BLaER1 (cell line): ENCODE results near the gene GSKIP.

Source experiments
- H3K27ac ChIP-seq: shearing (Covaris generic); formaldehyde crosslinking; 2 replicates; pipeline ENCODE4 v1.8.1; 2022
- H3K27me3 ChIP-seq: shearing (Covaris generic); formaldehyde crosslinking; 2 replicates; pipeline ENCODE4 v1.8.1; 2022
- H3K36me3 ChIP-seq: shearing (Covaris generic); formaldehyde crosslinking; 2 replicates; pipeline ENCODE4 v1.8.1; 2022
- H3K4me1 ChIP-seq: shearing (Covaris generic); formaldehyde crosslinking; 2 replicates; pipeline ENCODE4 v1.8.1; 2022
- H3K4me2 ChIP-seq: shearing (Covaris generic); formaldehyde crosslinking; 2 replicates; pipeline ENCODE4 v1.8.1; 2022
- H3K4me3 ChIP-seq: shearing (Covaris generic); formaldehyde crosslinking; 2 replicates; pipeline ENCODE4 v1.8.1; 2022
- H3K9ac ChIP-seq: shearing (Covaris generic); formaldehyde crosslinking; 2 replicates; pipeline ENCODE4 v1.8.1; 2022
- H3K9me3 ChIP-seq: shearing (Covaris generic); formaldehyde crosslinking; 2 replicates; pipeline ENCODE4 v1.8.1; 2022
- H4K20me1 ChIP-seq: shearing (Covaris generic); formaldehyde crosslinking; 2 replicates; pipeline ENCODE4 v1.8.1; 2022
- Cebpa-rat ChIP-seq: shearing (Covaris generic); IDR thresholded peaks from 2 replicates; pipeline ENCODE4 v1.8.1; 2022

Gene GSKIP

GRCh38 chr14:96394047-96394815, 30.9 kb downstream of the GSKIP start:
- Histone ChIP-seq H3K4me2 (no peak overlapping the region), H4K20me1 (no peaks in the 10 kb centered on the region), H3K4me1 (peaks cover 18% of the 10 kb centered on the region), H3K27me3 (no peaks in the 10 kb centered on the region), H3K9me3 (no peaks in the 10 kb centered on the region), H3K9ac (no peak overlapping the region), H3K36me3 (no peaks in the 10 kb centered on the region), H3K4me3 (no peak overlapping the region), H3K27ac (no peak overlapping the region)
- TF ChIP-seq Cebpa-rat: no peak

- H3K4me2 ChIP-seq: no peak overlapping the region
- H3K4me1 ChIP-seq: no peaks in the 10 kb centered on the region
- H4K20me1 ChIP-seq: no peaks in the 10 kb centered on the region
- no peak overlapping the region for H3K4me3 ChIP-seq
- no peaks in the 10 kb centered on the region for H3K27me3 ChIP-seq
- no peak for TF ChIP-seq Cebpa-rat
- H3K9me3 ChIP-seq: no peaks in the 10 kb centered on the region
- H3K9ac ChIP-seq: no peak overlapping the region
- no peaks in the 10 kb centered on the region for H3K36me3 ChIP-seq
- H3K27ac ChIP-seq: no peak overlapping the region
Observed at GRCh38 chr14:96398432-96398831, 35.1 kb downstream of the GSKIP start.

GRCh38 chr14:96398921-96399320, 35.6 kb downstream of the GSKIP start:
- Histone ChIP-seq H3K4me1 (no peaks in the 10 kb centered on the region), H3K27me3 (no peaks in the 10 kb centered on the region), H3K27ac (no peak overlapping the region), H3K9ac (no peak overlapping the region), H3K4me3 (no peak overlapping the region), H3K36me3 (no peaks in the 10 kb centered on the region), H3K4me2 (no peak overlapping the region), H4K20me1 (no peaks in the 10 kb centered on the region), H3K9me3 (no peaks in the 10 kb centered on the region)
- no peak for TF ChIP-seq Cebpa-rat

- H3K9ac ChIP-seq: no peak overlapping the region
- no peak overlapping the region for H3K4me2 ChIP-seq
- H3K27ac ChIP-seq: no peak overlapping the region
- H3K27me3 ChIP-seq: no peaks in the 10 kb centered on the region
- no peaks in the 10 kb centered on the region for H3K4me1 ChIP-seq
- no peaks in the 10 kb centered on the region for H4K20me1 ChIP-seq
- no peak for TF ChIP-seq Cebpa-rat
- H3K36me3 ChIP-seq: no peaks in the 10 kb centered on the region
- H3K9me3 ChIP-seq: no peaks in the 10 kb centered on the region
- no peak overlapping the region for H3K4me3 ChIP-seq
Observed at GRCh38 chr14:96399405-96399804, 36.1 kb downstream of the GSKIP start.

- H3K36me3 ChIP-seq: no peaks in the 10 kb centered on the region
Observed at GRCh38 chr14:96400495-96400894, 37.2 kb downstream of the GSKIP start.

GRCh38 chr14:96403409-96403808, 40.1 kb downstream of the GSKIP start:
- Histone ChIP-seq H4K20me1 (no peaks in the 10 kb centered on the region), H3K4me1 (no peaks in the 10 kb centered on the region; the same call in 1 of the 2 replicates), H3K4me2 (no peak overlapping the region), H3K27ac (no peak overlapping the region), H3K27me3 (no peaks in the 10 kb centered on the region), H3K4me3 (no peak overlapping the region), H3K9ac (no peak overlapping the region), H3K9me3 (no peaks in the 10 kb centered on the region), H3K36me3 (no peaks in the 10 kb centered on the region)
- no peak for TF ChIP-seq Cebpa-rat

More at GRCh38 chr14:96400495-96400894, 37.2 kb downstream of the GSKIP start:
- no peak overlapping the region for H3K27ac ChIP-seq
- H3K4me1 ChIP-seq: no peaks in the 10 kb centered on the region
- H3K4me2 ChIP-seq: no peak overlapping the region
- H3K9ac ChIP-seq: no peak overlapping the region
- H3K9me3 ChIP-seq: no peaks in the 10 kb centered on the region
- H4K20me1 ChIP-seq: no peaks in the 10 kb centered on the region
- H3K4me3 ChIP-seq: no peak overlapping the region
- TF ChIP-seq Cebpa-rat: no peak
- no peaks in the 10 kb centered on the region for H3K27me3 ChIP-seq

GRCh38 chr14:96405677-96406076, 42.4 kb downstream of the GSKIP start:
- Histone ChIP-seq H3K27me3 (no peaks in the 10 kb centered on the region), H3K9ac (no peak overlapping the region), H3K4me3 (no peak overlapping the region), H4K20me1 (no peaks in the 10 kb centered on the region), H3K9me3 (no peaks in the 10 kb centered on the region), H3K36me3 (no peaks in the 10 kb centered on the region), H3K27ac (no peak overlapping the region), H3K4me1 (no peaks in the 10 kb centered on the region; the same call in 1 of the 2 replicates), H3K4me2 (no peak overlapping the region)
- TF ChIP-seq Cebpa-rat: no peak

GRCh38 chr14:96407935-96408570, 44.7 kb downstream of the GSKIP start:
- Histone ChIP-seq H3K4me2 (no peak overlapping the region), H3K4me3 (no peak overlapping the region), H4K20me1 (no peaks in the 10 kb centered on the region), H3K27ac (no peak overlapping the region), H3K36me3 (no peaks in the 10 kb centered on the region), H3K27me3 (no peaks in the 10 kb centered on the region), H3K9ac (no peak overlapping the region), H3K4me1 (no peaks in the 10 kb centered on the region; the same call in 1 of the 2 replicates), H3K9me3 (no peaks in the 10 kb centered on the region)
- TF ChIP-seq Cebpa-rat: no peak

GRCh38 chr14:96408608-96409007, 45.3 kb downstream of the GSKIP start:
- H3K4me1 ChIP-seq: no peaks in the 10 kb centered on the region; the same call in 1 of the 2 replicates
- no peak overlapping the region for H3K4me3 ChIP-seq
- H3K9me3 ChIP-seq: no peaks in the 10 kb centered on the region
- H3K27me3 ChIP-seq: no peaks in the 10 kb centered on the region
- no peaks in the 10 kb centered on the region for H4K20me1 ChIP-seq
- no peak overlapping the region for H3K4me2 ChIP-seq
- H3K36me3 ChIP-seq: no peaks in the 10 kb centered on the region
- no peak for TF ChIP-seq Cebpa-rat
- no peak overlapping the region for H3K9ac ChIP-seq
- no peak overlapping the region for H3K27ac ChIP-seq

GRCh38 chr14:96409701-96410100, 46.4 kb downstream of the GSKIP start:
- H3K9me3 ChIP-seq: no peaks in the 10 kb centered on the region
- no peak overlapping the region for H3K9ac ChIP-seq
- no peaks in the 10 kb centered on the region for H4K20me1 ChIP-seq
- no peak overlapping the region for H3K4me3 ChIP-seq
- no peaks in the 10 kb centered on the region for H3K27me3 ChIP-seq
- no peaks in the 10 kb centered on the region; the same call in 1 of the 2 replicates for H3K4me1 ChIP-seq
- TF ChIP-seq Cebpa-rat: no peak
- no peak overlapping the region for H3K27ac ChIP-seq
- H3K4me2 ChIP-seq: no peak overlapping the region
- no peaks in the 10 kb centered on the region for H3K36me3 ChIP-seq
